H1 (cell line): ENCODE data around the gene BPIFB3. TPM values are rescaled to one million over a fixed set of nuclear protein-coding genes. Genes with fewer than 3 reads are reported as not detected.

Source experiments
- CTCF ChIA-PET: fragments of 300-600 bp; sonication (Branson Sonifier 250); formaldehyde crosslinking; loops from one replicate; lab custom pipeline; 2021; ENCODE audit not compliant: partially characterized antibody; lab: Charles Lee
- POLR2A ChIA-PET: fragments of 300-600 bp; sonication (Branson Sonifier 250); formaldehyde crosslinking; loops from one replicate; lab custom pipeline; 2021; ENCODE audit warnings: inconsistent platforms; ENCODE audit not compliant: partially characterized antibody; lab: Charles Lee
- DNase-seq, 2 experiments: peaks; one replicate each; pipeline versions ENCODE4 v3.0.0 to v3.0.0-alpha.2; 2010 to 2022; ENCODE audit warnings: low spot score in 2 of 2, low read depth in 1 of 2, mixed read lengths in 1 of 2
- FAIRE-seq: peaks from 2 replicates; lab custom pipeline; 2011; peaks lifted over from hg19 to GRCh38; lab: Jason Lieb, UNC
- H2AFZ ChIP-seq: 2 replicates; pipeline ENCODE4 v1.8.1; 2012; ENCODE audit warnings: low read length, inconsistent platforms
- H2AK5ac ChIP-seq: 2 replicates; pipeline ENCODE4 v1.6.1; 2013; ENCODE audit warnings: low read depth, low read length
- H2BK120ac ChIP-seq: replicated peaks from 2 replicates; pipeline ENCODE3; 2013; ENCODE audit warnings: low read depth, low read length, inconsistent platforms
- H2BK12ac ChIP-seq: 2 replicates; pipeline ENCODE4 v1.6.1; 2013; ENCODE audit warnings: low read depth, low read length
- H2BK15ac ChIP-seq: 2 replicates; pipeline ENCODE4 v1.6.1; 2013; ENCODE audit warnings: low read length
- H2BK20ac ChIP-seq: 2 replicates; pipeline ENCODE4 v1.6.1; 2013; ENCODE audit warnings: low read length
- H2BK5ac ChIP-seq: 2 replicates; pipeline ENCODE4 v1.6.1; 2013; ENCODE audit warnings: low read depth, low read length
- H3K14ac ChIP-seq: 2 replicates; pipeline ENCODE4 v1.6.1; 2013; ENCODE audit warnings: inconsistent platforms; ENCODE audit not compliant: insufficient read length
- H3K18ac ChIP-seq: 2 replicates; pipeline ENCODE4 v1.6.1; 2013; ENCODE audit warnings: low read length; ENCODE audit errors: extremely low read depth
- H3K23ac ChIP-seq: 2 replicates; pipeline ENCODE4 v1.6.1; 2013; ENCODE audit warnings: inconsistent platforms; ENCODE audit not compliant: insufficient read length
- H3K23me2 ChIP-seq: 2 replicates; pipeline ENCODE4 v1.6.1; 2013; ENCODE audit warnings: low read depth, low read length
- H3K27ac ChIP-seq: 2 replicates; pipeline ENCODE4 v1.6.1; 2011; ENCODE audit warnings: low read depth, low read length, inconsistent platforms
- H3K27me3 ChIP-seq, 4 experiments: replicated peaks in 1 of 4; 1 replicate in 1 of 4; 2 replicates in 3 of 4; pipeline versions ENCODE4 v1.6.1 to v1.8.1; 2011 to 2013; ENCODE audit warnings: low read length in 3 of 4, mild to moderate bottlenecking in 3 of 4, inconsistent platforms in 2 of 4, mixed read lengths in 2 of 4, moderate library complexity in 1 of 4; ENCODE audit not compliant: control insufficient read depth in 3 of 4, insufficient read depth in 3 of 4; ENCODE audit errors: extremely low read depth in 1 of 4
- H3K36me3 ChIP-seq, 4 experiments: 2 replicates each; pipeline versions ENCODE4 v1.6.1 to v1.8.1; 2011 to 2013; ENCODE audit warnings: mild to moderate bottlenecking in 4 of 4, low read length in 3 of 4, moderate library complexity in 2 of 4, control low read depth in 1 of 4, inconsistent platforms in 1 of 4; ENCODE audit not compliant: insufficient read depth in 4 of 4, control insufficient read depth in 2 of 4
- H3K4ac ChIP-seq: replicated peaks from 2 replicates; pipeline ENCODE3; 2013; ENCODE audit warnings: low read length, low read depth, mixed read lengths, inconsistent platforms; ENCODE audit not compliant: insufficient read length
- H3K4me1 ChIP-seq, 4 experiments: replicated peaks in 1 of 4; 1 replicate in 1 of 4; 2 replicates in 3 of 4; pipeline versions ENCODE4 v1.6.1 to v1.8.1; 2011 to 2013; ENCODE audit warnings: low read length in 3 of 4, inconsistent platforms in 2 of 4, mixed read lengths in 1 of 4; ENCODE audit not compliant: insufficient read depth in 4 of 4, control insufficient read depth in 3 of 4
- H3K4me2 ChIP-seq, 2 experiments: 2 replicates each; pipeline versions ENCODE4 v1.6.1 to v1.8.1; 2011 to 2013; ENCODE audit warnings: low read depth in 2 of 2, low read length in 2 of 2, control low read depth in 1 of 2, inconsistent platforms in 1 of 2, mild to moderate bottlenecking in 1 of 2; ENCODE audit not compliant: insufficient read depth in 1 of 2
- H3K4me3 ChIP-seq, 4 experiments: fragments of 200-600, 300-600 bp in 1 of 4; sonication (generic), shearing (Covaris generic), sonication (Bioruptor Twin) in 1 of 4; 2 replicates each; pipeline versions ENCODE4 v1.5.1 to v1.8.1; 2011 to 2016; ENCODE audit warnings: low read length in 4 of 4, low read depth in 3 of 4, control low read depth in 2 of 4, inconsistent platforms in 2 of 4, mild to moderate bottlenecking in 2 of 4, mixed read lengths in 1 of 4, moderate library complexity in 1 of 4; ENCODE audit not compliant: insufficient read depth in 2 of 4; ENCODE audit errors: extremely low read depth in 1 of 4
- H3K56ac ChIP-seq: replicated peaks from 2 replicates; pipeline ENCODE3; 2013; ENCODE audit warnings: low read depth, mild to moderate bottlenecking, mixed read lengths, low read length, inconsistent platforms; ENCODE audit not compliant: insufficient read length
- H3K79me1 ChIP-seq: 2 replicates; pipeline ENCODE4 v1.6.1; 2013; ENCODE audit warnings: low read depth, low read length, control low read depth
- H3K79me2 ChIP-seq, 2 experiments: 2 replicates each; pipeline versions ENCODE4 v1.6.1 to v1.8.1; 2012 to 2013; ENCODE audit warnings: low read length in 2 of 2, mild to moderate bottlenecking in 2 of 2, inconsistent platforms in 1 of 2; ENCODE audit not compliant: insufficient read depth in 2 of 2, control insufficient read depth in 1 of 2
- H3K9ac ChIP-seq, 4 experiments: replicated peaks in 1 of 4; 1 replicate in 1 of 4; 2 replicates in 3 of 4; pipeline versions ENCODE4 v1.6.1 to v1.8.1; 2011 to 2013; ENCODE audit warnings: low read depth in 3 of 4, low read length in 3 of 4, control low read depth in 2 of 4, mild to moderate bottlenecking in 2 of 4, moderate library complexity in 2 of 4, inconsistent platforms in 1 of 4; ENCODE audit errors: extremely low read depth in 1 of 4
- H3K9me3 ChIP-seq, 2 experiments: 2 replicates each; pipeline versions ENCODE4 v1.6.1 to v1.8.1; 2012 to 2013; ENCODE audit warnings: mild to moderate bottlenecking in 2 of 2, moderate library complexity in 2 of 2, control low read depth in 1 of 2, inconsistent platforms in 1 of 2, low read depth in 1 of 2, low read length in 1 of 2, mixed read lengths in 1 of 2; ENCODE audit not compliant: insufficient read depth in 2 of 2
- H4K20me1 ChIP-seq, 2 experiments: replicated peaks in 1 of 2; 2 replicates each; pipeline versions ENCODE3 to v1.8.1; 2011 to 2013; ENCODE audit warnings: inconsistent platforms in 2 of 2, low read length in 2 of 2, mild to moderate bottlenecking in 1 of 2; ENCODE audit not compliant: insufficient read depth in 2 of 2, control insufficient read depth in 1 of 2
- H4K5ac ChIP-seq: 2 replicates; pipeline ENCODE4 v1.6.1; 2013; ENCODE audit warnings: low read length, low read depth, mixed read lengths, inconsistent platforms; ENCODE audit not compliant: insufficient read length
- H4K8ac ChIP-seq: 2 replicates; pipeline ENCODE4 v1.8.0; 2013; ENCODE audit warnings: mild to moderate bottlenecking, moderate library complexity, low read length, inconsistent platforms; ENCODE audit not compliant: insufficient read depth; ENCODE audit errors: extremely low read depth
- H4K91ac ChIP-seq: replicated peaks from 2 replicates; pipeline ENCODE3; 2013; ENCODE audit warnings: low read length, mixed read lengths, inconsistent platforms; ENCODE audit not compliant: insufficient read length
- EP300 ChIP-seq, 2 experiments: IDR thresholded peaks; 1 replicate in 1 of 2; 2 replicates in 1 of 2; pipeline ENCODE4 v1.6.1; 2011 to 2012; ENCODE audit warnings: low read depth in 2 of 2, low read length in 2 of 2, mild to moderate bottlenecking in 2 of 2, borderline replicate concordance in 1 of 2, inconsistent platforms in 1 of 2, moderate library complexity in 1 of 2
- KDM1A ChIP-seq: fragments of 200-600, 300-600 bp; sonication (generic); IDR thresholded peaks from 2 replicates; pipeline ENCODE4 v1.7.1; 2016; ENCODE audit warnings: mild to moderate bottlenecking, low read length, borderline replicate concordance
- WGBS, 2 experiments: shearing (Covaris generic) in 1 of 2; methylation state at CpG; one replicate each; pipeline versions ENCODE4 v1.1.6 to v1.1.7; 2013 to 2015; ENCODE audit warnings: low lambda C conversion rate in 2 of 2, mixed read lengths in 2 of 2, inconsistent platforms in 1 of 2, low coverage in 1 of 2, missing lambda C conversion rate in 1 of 2; ENCODE audit not compliant: insufficient replicate concordance in 2 of 2, insufficient coverage in 1 of 2, insufficient read length in 1 of 2; ENCODE audit errors: extremely low coverage in 1 of 2, missing lambda C conversion rate in 1 of 2; 5-methylcytosine and 5-hydroxymethylcytosine counted together
- polyA plus RNA-seq, 7 experiments: library from polyadenylated mRNA; depleted of rRNA in 3 of 7; stranded (reverse) in 5 of 7; unstranded in 2 of 7; fragments of >200 nt in 5 of 7; fragments of 200-250 nt in 2 of 7; gene quantifications; 1 replicate in 5 of 7; 2 replicates in 1 of 7; 4 replicates in 1 of 7; pipeline versions ENCODE4 v1.2.1 to v1.2.3, GENCODE V29; 2011 to 2013; ENCODE audit warnings: missing spikeins in 2 of 7, mixed read lengths in 2 of 7
- total RNA-seq: library from RNA; stranded (reverse); fragmentation: NEBNext Ultra II Directional; extraction: Animal tissue kit (Norgen Biotek cat#: 25700); gene quantifications from 2 replicates; pipeline ENCODE4 v1.2.1, GENCODE V29; 2021

The BPIFB3 gene
- total and polyA plus RNA-seq, 2 of the 8 experiments (the other 6 are each of a cell fraction or from before 2014, with no cell fraction given) = not detected

GRCh38 chr20:33112547-33113386 is 59.1 kb downstream of the BPIFB3 start:
- Histone ChIP-seq H4K8ac (no peak overlapping the region), H3K23me2 (no peaks in the 10 kb centered on the region), H2BK120ac (no peak overlapping the region), H2BK12ac (no peak overlapping the region), H3K23ac (no peak overlapping the region), H3K27ac (no peak overlapping the region), H3K56ac (no peak overlapping the region), H3K4me2 (no peak overlapping the region), H3K4ac (no peak overlapping the region), H4K5ac (no peak overlapping the region), H4K20me1 (no peaks in the 10 kb centered on the region), H2BK5ac (no peak overlapping the region), H3K4me3 (no peak overlapping the region), H3K9ac (no peak overlapping the region), H3K36me3 (no peaks in the 10 kb centered on the region; a peak in 1 of 8 replicates), H3K18ac (no peak overlapping the region), H3K79me2 (no peaks in the 10 kb centered on the region), H4K91ac (no peak overlapping the region), H2BK15ac (no peak overlapping the region), H3K79me1 (no peaks in the 10 kb centered on the region), H3K9me3 (peaks cover 8% of the 10 kb centered on the region in 2 experiments; a peak in 2 of 4 replicates), H2BK20ac (no peak overlapping the region), H2AK5ac (no peak overlapping the region), H3K27me3 (no peaks in the 10 kb centered on the region), H3K14ac (no peak overlapping the region), H3K4me1 (no peaks in the 10 kb centered on the region), H2AFZ (no peak overlapping the region)
- no peak for DNase-seq
- 77% methylated on average over 7 of the region's 7 CpGs; no CpG with 5 or more reads in 1 of the 2 experiments for WGBS, 2 experiments
- ChIA-PET CTCF (interaction anchor here (0.9 to 1.8 kb wide), 2 partner anchors 17 to 211 kb away, joined by 3 read pairs; no protein-coding TSS in a partner anchor), POLR2A (no interaction called here)
- FAIRE-seq = no peak
- TF ChIP-seq EP300 (IDR thresholded peaks at IDR 0.05; ENCODE audit: borderline replicate concordance in 1 of 2, low read depth in 2 of 2, low read length in 2 of 2) (no peak), KDM1A (no peak)
